HepG2 (cell line): ENCODE measurements around the gene FKBP1A. TPM values are rescaled to one million over a fixed set of nuclear protein-coding genes. Genes with fewer than 3 reads are reported as not detected.

Experiments
- ATAC-seq: fragments of 200-7000 bp; cut with Tn5 transposase; 3 replicates; pipeline ENCODE4 v1.9.1; 2020; ENCODE audit warnings: mild to moderate bottlenecking, moderate library complexity
- BruUV-seq: library from RNA; stranded (reverse); fragments of 400-500 nt; replicated peaks from 2 replicates; lab custom pipeline; 2021; lab: Mats Ljungman, UMichigan
- CTCF ChIA-PET: fragments of 300-600 bp; formaldehyde crosslinking; extraction: SDS; loops from one replicate; lab custom pipeline; 2021; ENCODE audit warnings: low total read pairs, inconsistent platforms, low intra/inter-chr PET ratio; lab: Yijun Ruan, JAX
- POLR2A ChIA-PET: fragments of 350-600 bp; sonication (Branson Sonifier 250); formaldehyde crosslinking; loops from one replicate; lab custom pipeline; 2020; ENCODE audit warnings: antibody characterized with exemption, inconsistent platforms; lab: Yijun Ruan, JAX
- DNase-seq: peaks from one replicate; pipeline ENCODE4 v3.0.0-alpha.2; 2015; ENCODE audit warnings: low spot score
- FAIRE-seq: peaks from 3 replicates; lab custom pipeline; 2011; peaks lifted over from hg19 to GRCh38; lab: Jason Lieb, UNC
- H2AFZ ChIP-seq: one replicate; pipeline ENCODE4 v1.6.1; 2011; ENCODE audit warnings: low read length, inconsistent platforms
- H3K27ac ChIP-seq: fragments of 300-600 bp; 3 replicates; pipeline ENCODE4 v1.8.0; 2011; ENCODE audit warnings: mixed run types, mild to moderate bottlenecking, mixed read lengths, low read length, inconsistent platforms; ENCODE audit not compliant: insufficient read depth; ENCODE audit errors: extremely low read length
- H3K27me3 ChIP-seq, 2 experiments: fragments of 200-600 bp in 1 of 2; 2 replicates in 1 of 2; 3 replicates in 1 of 2; pipeline versions ENCODE4 v1.6.0 to v1.8.0; 2011; ENCODE audit warnings: low read length in 2 of 2, mild to moderate bottlenecking in 2 of 2, moderate library complexity in 2 of 2, inconsistent platforms in 1 of 2; ENCODE audit not compliant: insufficient read depth in 2 of 2, control insufficient read depth in 1 of 2
- H3K36me3 ChIP-seq, 2 experiments: fragments of 200-600 bp in 1 of 2; replicated peaks in 1 of 2; 2 replicates in 1 of 2; 3 replicates in 1 of 2; pipeline versions ENCODE4 v1.5.1 to v1.8.0; 2011; ENCODE audit warnings: low read length in 2 of 2, inconsistent platforms in 1 of 2; ENCODE audit not compliant: insufficient read depth in 2 of 2, control insufficient read depth in 1 of 2
- H3K4me1 ChIP-seq: 2 replicates; pipeline ENCODE4 v1.5.1; 2012; ENCODE audit warnings: low read length, inconsistent platforms; ENCODE audit not compliant: insufficient read depth
- H3K4me2 ChIP-seq: 2 replicates; pipeline ENCODE4 v1.6.0; 2011; ENCODE audit warnings: low read depth, low read length, inconsistent platforms
- H3K4me3 ChIP-seq, 3 experiments: fragments of 200-600 bp in 1 of 3; sonication (generic), shearing (Covaris generic) in 1 of 3; replicated peaks in 1 of 3; 2 replicates each; pipeline ENCODE4 v1.5.1; 2011 to 2016; ENCODE audit warnings: low read length in 3 of 3, inconsistent platforms in 2 of 3, low read depth in 2 of 3, mild to moderate bottlenecking in 2 of 3, control low read depth in 1 of 3, mixed read lengths in 1 of 3; ENCODE audit not compliant: insufficient read depth in 1 of 3
- H3K79me2 ChIP-seq: one replicate; pipeline ENCODE4 v1.6.1; 2011; ENCODE audit warnings: low read length, inconsistent platforms; ENCODE audit not compliant: insufficient read depth
- H3K9ac ChIP-seq: 2 replicates; pipeline ENCODE4 v1.6.0; 2011; ENCODE audit warnings: mild to moderate bottlenecking, low read depth, low read length, inconsistent platforms; ENCODE audit not compliant: insufficient read depth
- H3K9me3 ChIP-seq: 2 replicates; pipeline ENCODE4 v1.5.1; 2012; ENCODE audit warnings: mild to moderate bottlenecking, low read length
- H4K20me1 ChIP-seq: 2 replicates; pipeline ENCODE4 v1.6.0; 2011; ENCODE audit warnings: inconsistent platforms, mild to moderate bottlenecking, low read length, moderate library complexity; ENCODE audit not compliant: insufficient read depth
- DMTF1 ChIP-seq: sonication (generic); formaldehyde crosslinking; IDR thresholded peaks from 2 replicates; pipeline ENCODE4 v1.4.0; 2020; ENCODE audit warnings: mild to moderate bottlenecking, missing genetic modification reagents
- FOXP1 ChIP-seq, 2 experiments: fragments of 450-650 bp in 1 of 2; IDR thresholded peaks; 2 replicates each; pipeline ENCODE4 v1.6.1; 2017 to 2018; ENCODE audit warnings: antibody characterized with exemption in 1 of 2
- KDM3A ChIP-seq: IDR thresholded peaks from 2 replicates; pipeline ENCODE4 v1.6.1; 2018; ENCODE audit warnings: low read depth, missing compliant biosample characterization
- MEF2D ChIP-seq: sonication (generic); formaldehyde crosslinking; IDR thresholded peaks from 2 replicates; pipeline ENCODE4 v1.5.1; 2020; ENCODE audit warnings: mild to moderate bottlenecking, missing genetic modification reagents
- NFE2L2 ChIP-seq: fragments of 150-350 bp; IDR thresholded peaks from 2 replicates; pipeline ENCODE4 v1.6.1; 2014; ENCODE audit warnings: low read length
- SMYD3 ChIP-seq: sonication (generic); formaldehyde crosslinking; IDR thresholded peaks from 2 replicates; pipeline ENCODE4 v1.8.1; 2023; ENCODE audit warnings: mild to moderate bottlenecking, missing genetic modification reagents
- SP4 ChIP-seq: sonication (generic); formaldehyde crosslinking; IDR thresholded peaks from 2 replicates; pipeline ENCODE4 v1.8.1; 2023; ENCODE audit warnings: mild to moderate bottlenecking, missing genetic modification reagents
- ZMAT3 ChIP-seq: sonication (generic); formaldehyde crosslinking; conservative IDR thresholded peaks from 2 replicates; pipeline ENCODE4 v1.7.0; 2021; ENCODE audit warnings: missing genetic modification reagents
- ZNF275 ChIP-seq: sonication (generic); formaldehyde crosslinking; IDR thresholded peaks from 2 replicates; pipeline ENCODE4 v1.8.0; 2022; ENCODE audit warnings: missing genetic modification reagents, mild to moderate bottlenecking, inconsistent platforms, borderline replicate concordance
- ZNF432 ChIP-seq: sonication (generic); formaldehyde crosslinking; IDR thresholded peaks from 2 replicates; pipeline ENCODE4 v1.5.0; 2020; ENCODE audit warnings: missing genetic modification reagents, mild to moderate bottlenecking, borderline replicate concordance
- ZNF562 ChIP-seq: sonication (generic); formaldehyde crosslinking; IDR thresholded peaks from 2 replicates; pipeline ENCODE4 v1.8.0; 2022; ENCODE audit warnings: missing genetic modification reagents, borderline replicate concordance
- ZNF790 ChIP-seq: sonication (generic); formaldehyde crosslinking; IDR thresholded peaks from 2 replicates; pipeline ENCODE4 v1.8.0; 2022; ENCODE audit warnings: missing genetic modification reagents, mild to moderate bottlenecking, borderline replicate concordance
- ZSCAN25 ChIP-seq: sonication (generic); formaldehyde crosslinking; IDR thresholded peaks from 2 replicates; pipeline ENCODE4 v1.8.0; 2022; ENCODE audit warnings: mild to moderate bottlenecking, missing genetic modification reagents
- WGBS: methylation state at CpG from one replicate; pipeline ENCODE4 v1.1.6; 2017; ENCODE audit warnings: low lambda C conversion rate; 5-methylcytosine and 5-hydroxymethylcytosine counted together
- in situ Hi-C: cut with HindIII; loops from 2 replicates; pipeline ENCODE4 v1.10.0; 2017; ENCODE audit warnings: low pct_unique_long_range_greater_than_20kb; ENCODE audit not compliant: extremely low pct_ligation_motif_present
- intact Hi-C: fragments of 100-400 bp; cut with micrococcal nuclease; formaldehyde crosslinking; loops from one replicate; pipeline ENCODE4 v1.10.0; 2022; ENCODE audit not compliant: unreplicated experiment
- polyA plus RNA-seq, 8 experiments: library from polyadenylated mRNA; depleted of rRNA in 3 of 8; stranded (reverse) in 7 of 8; unstranded in 1 of 8; fragments of >200 nt; fragmentation: Illumina TruSeq in 4 of 8; extraction: Trizol in 4 of 8; gene quantifications; 2 replicates each; pipeline versions ENCODE4 v1.2.1 to v1.2.3, GENCODE V29; 2011 to 2016; ENCODE audit warnings: low read depth in 4 of 8, missing spikeins in 1 of 8, mixed read lengths in 1 of 8; ENCODE audit not compliant: insufficient read depth in 1 of 8
- total RNA-seq, 5 experiments: library from RNA; depleted of rRNA; stranded (reverse); fragments of >200 nt; fragmentation: Illumina TruSeq; extraction: Trizol; gene quantifications; 2 replicates each; pipeline ENCODE4 v1.2.3, GENCODE V29; 2016; ENCODE audit warnings: low read depth in 1 of 5

FKBP1A gene
- total and polyA plus RNA-seq, 2 of the 13 experiments (the other 11 are each of a cell fraction or from before 2014, with no cell fraction given) = 119 to 468 TPM

GRCh38 chr20:1381753-1382591, 10.9 kb downstream of the FKBP1A start:
- DNase-seq = no peak
- H3K4me3 ChIP-seq = no peak overlapping the region
- no peak overlapping the region for H3K4me2 ChIP-seq
- peaks cover 81% of the 10 kb centered on the region for H3K4me1 ChIP-seq
- peaks cover 92% of the 10 kb centered on the region for H4K20me1 ChIP-seq
- H3K36me3 ChIP-seq = peaks cover 19 to 39% of the 10 kb centered on the region in 2 experiments
- intact Hi-C loops (no loop called here), in situ Hi-C loops (no loop called here)
- no peak overlapping the region for H3K27ac ChIP-seq
- no peak for ATAC-seq
- BruUV-seq = no TSS peak
- H3K9ac ChIP-seq = no peak overlapping the region
- TF ChIP-seq SMYD3 (CRISPR knock-in tag) (0 out of 2 replicates have a peak, but pooled peaks have one; percentile 29), FOXP1 (IDR thresholded peaks at IDR 0.05) (no peak), FOXP1 (CRISPR knock-in tag; IDR thresholded peaks at IDR 0.05) (no peak), NFE2L2 (0 out of 2 replicates have a peak, but pooled peaks have one; percentile 50), ZNF275 (CRISPR knock-in tag) (no peak)
- WGBS = 96% methylated on average over 6 of the region's 6 CpGs
- POLR2A ChIA-PET = interaction anchor here (1.3 to 2.2 kb wide), 3 partner anchors 10 to 56 kb away, joined by 4 to 11 read pairs (median 6); partner anchors contain the start of gene FKBP1A
- no peak overlapping the region for H2AFZ ChIP-seq
- H3K9me3 ChIP-seq = no peaks in the 10 kb centered on the region
- H3K27me3 ChIP-seq = no peaks in the 10 kb centered on the region
- CTCF ChIA-PET = no interaction called here
- FAIRE-seq = no peak
- H3K79me2 ChIP-seq = peaks cover 98% of the 10 kb centered on the region

- ChIA-PET POLR2A (no interaction called here), CTCF (no interaction called here)
- intact Hi-C loops = no loop called here
- TF ChIP-seq ZSCAN25 (CRISPR knock-in tag) (no peak), MEF2D (CRISPR knock-in tag) (no peak), ZNF432 (CRISPR knock-in tag) (no peak), DMTF1 (CRISPR knock-in tag) (no peak), ZNF790 (CRISPR knock-in tag) (no peak), ZNF562 (CRISPR knock-in tag) (no peak), KDM3A (CRISPR knock-in tag) (no peak), ZMAT3 (CRISPR knock-in tag) (no peak), SP4 (CRISPR knock-in tag) (no peak)
Measured at GRCh38 chr20:1378735-1379125, 14.1 kb downstream of the FKBP1A start.

More at GRCh38 chr20:1378735-1379125, 14.1 kb downstream of the FKBP1A start:
- Histone ChIP-seq H3K36me3 (peaks cover 23 to 42% of the 10 kb centered on the region in 2 experiments), H3K9ac (no peak overlapping the region), H2AFZ (no peak overlapping the region), H4K20me1 (peaks cover 88% of the 10 kb centered on the region), H3K27ac (no peak overlapping the region), H3K4me2 (no peak overlapping the region), H3K4me1 (peaks cover 65% of the 10 kb centered on the region), H3K79me2 (peaks cover 90% of the 10 kb centered on the region), H3K4me3 (no peak overlapping the region), H3K9me3 (no peaks in the 10 kb centered on the region), H3K27me3 (no peaks in the 10 kb centered on the region)
- peak; percentile 6; the same call in 2 of the 3 replicates for ATAC-seq
- in situ Hi-C loops = no loop called here
- BruUV-seq = no TSS peak
- no peak for FAIRE-seq
- no peak for DNase-seq
- WGBS = 91% methylated on average over 6 of the region's 6 CpGs
